KOPT-K1 (cell line): Measurements from ENCODE around the gene CCDC71L.
A peak's percentile ranks its signal among the peaks of the same experiment; 100 is the strongest.

Experiments used
- H3K27ac ChIP-seq: fragments of 200-600 bp; sonication (generic); 2 replicates; pipeline ENCODE4 v1.5.1; 2016; ENCODE audit warnings: antibody characterized with exemption, mild to moderate bottlenecking, low read depth, low read length; ENCODE audit not compliant: poor library complexity, severe bottlenecking
- H3K36me3 ChIP-seq: fragments of 200-600 bp; sonication (generic); 2 replicates; pipeline ENCODE4 v1.5.1; 2017; ENCODE audit warnings: antibody characterized with exemption, mild to moderate bottlenecking, low read length, moderate library complexity; ENCODE audit not compliant: insufficient read depth
- H3K9me3 ChIP-seq: fragments of 200-600 bp; sonication (generic); 2 replicates; pipeline ENCODE4 v1.5.1; 2017; ENCODE audit warnings: antibody characterized with exemption, low read length, mild to moderate bottlenecking; ENCODE audit not compliant: insufficient read depth, poor library complexity, severe bottlenecking

CCDC71L gene

DNA sequence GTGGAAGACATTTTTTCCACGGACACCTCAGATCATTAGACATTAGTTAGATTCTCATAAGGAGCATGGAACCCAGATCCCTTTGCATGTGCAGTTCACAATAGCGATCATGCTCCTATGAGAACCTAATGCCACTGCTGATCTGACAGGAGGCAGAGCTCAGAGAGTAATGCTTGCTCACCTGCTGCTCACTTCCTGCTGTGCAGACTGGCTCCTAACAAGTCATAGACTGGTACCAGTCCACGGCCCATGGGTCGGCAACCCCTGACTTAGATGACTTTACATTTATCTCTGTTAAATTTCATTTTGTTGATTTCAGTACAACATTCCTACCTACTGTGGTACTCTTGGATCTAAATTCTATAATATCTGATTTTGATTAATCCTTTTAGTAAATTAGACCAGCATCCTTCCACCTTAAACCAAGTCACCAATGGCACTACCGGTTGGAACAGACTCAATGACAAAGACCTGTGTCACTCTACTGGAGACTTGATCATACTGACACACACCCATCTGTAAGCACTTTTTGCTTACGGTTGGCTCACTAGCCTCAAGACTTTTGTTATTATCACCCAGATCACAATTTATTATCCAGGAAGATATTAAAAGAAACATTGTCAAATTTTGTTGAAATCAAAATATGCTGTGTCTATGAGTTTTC, 8.0 kb upstream of the CCDC71L start:
- Histone ChIP-seq H3K36me3 (no peaks in the 10 kb centered on the region), H3K9me3 (no peaks in the 10 kb centered on the region), H3K27ac (no peak overlapping the region)

DNA sequence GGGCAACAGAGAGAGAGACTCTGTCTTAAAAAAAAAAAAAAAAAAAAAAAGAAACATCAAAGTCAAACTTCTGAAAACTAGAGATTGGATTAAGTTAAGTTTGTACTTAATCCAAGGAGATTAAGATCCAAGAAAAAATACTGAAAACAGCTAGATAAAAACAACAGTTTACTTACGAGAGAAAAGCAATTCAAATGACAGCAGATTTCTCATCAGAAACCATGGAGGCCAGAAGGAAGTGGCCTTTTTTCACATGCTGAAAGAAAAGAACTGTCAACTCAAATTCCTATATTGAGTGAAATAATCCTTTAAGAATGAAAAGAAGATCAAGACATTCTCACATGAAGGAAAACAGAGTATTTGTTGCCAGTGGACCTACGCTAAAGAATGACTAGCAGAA, 5.4 kb upstream of the CCDC71L start:
- no peaks in the 10 kb centered on the region for H3K9me3 ChIP-seq
- no peaks in the 10 kb centered on the region for H3K36me3 ChIP-seq
- H3K27ac ChIP-seq: no peak overlapping the region

DNA sequence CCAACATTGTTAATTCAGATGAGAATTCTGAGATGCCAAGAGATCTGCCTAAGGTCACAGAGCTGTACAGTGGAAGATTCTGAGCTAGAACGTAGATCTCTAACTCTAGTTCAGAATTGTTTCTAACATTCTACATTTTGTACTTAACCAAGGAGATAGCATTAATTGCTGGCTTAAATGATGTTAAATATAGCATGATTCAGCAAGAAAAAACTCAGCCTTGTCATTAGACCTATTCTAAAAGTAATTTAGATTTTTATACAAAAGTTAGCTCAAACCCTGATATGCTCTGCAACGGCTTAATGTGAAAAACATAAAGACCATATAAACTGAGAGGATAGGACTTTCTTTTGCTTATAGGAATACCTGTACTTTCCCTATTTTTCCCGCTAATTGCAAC, 3.4 kb upstream of the CCDC71L start:
- Histone ChIP-seq H3K9me3 (no peaks in the 10 kb centered on the region), H3K36me3 (no peaks in the 10 kb centered on the region), H3K27ac (no peak overlapping the region)

DNA sequence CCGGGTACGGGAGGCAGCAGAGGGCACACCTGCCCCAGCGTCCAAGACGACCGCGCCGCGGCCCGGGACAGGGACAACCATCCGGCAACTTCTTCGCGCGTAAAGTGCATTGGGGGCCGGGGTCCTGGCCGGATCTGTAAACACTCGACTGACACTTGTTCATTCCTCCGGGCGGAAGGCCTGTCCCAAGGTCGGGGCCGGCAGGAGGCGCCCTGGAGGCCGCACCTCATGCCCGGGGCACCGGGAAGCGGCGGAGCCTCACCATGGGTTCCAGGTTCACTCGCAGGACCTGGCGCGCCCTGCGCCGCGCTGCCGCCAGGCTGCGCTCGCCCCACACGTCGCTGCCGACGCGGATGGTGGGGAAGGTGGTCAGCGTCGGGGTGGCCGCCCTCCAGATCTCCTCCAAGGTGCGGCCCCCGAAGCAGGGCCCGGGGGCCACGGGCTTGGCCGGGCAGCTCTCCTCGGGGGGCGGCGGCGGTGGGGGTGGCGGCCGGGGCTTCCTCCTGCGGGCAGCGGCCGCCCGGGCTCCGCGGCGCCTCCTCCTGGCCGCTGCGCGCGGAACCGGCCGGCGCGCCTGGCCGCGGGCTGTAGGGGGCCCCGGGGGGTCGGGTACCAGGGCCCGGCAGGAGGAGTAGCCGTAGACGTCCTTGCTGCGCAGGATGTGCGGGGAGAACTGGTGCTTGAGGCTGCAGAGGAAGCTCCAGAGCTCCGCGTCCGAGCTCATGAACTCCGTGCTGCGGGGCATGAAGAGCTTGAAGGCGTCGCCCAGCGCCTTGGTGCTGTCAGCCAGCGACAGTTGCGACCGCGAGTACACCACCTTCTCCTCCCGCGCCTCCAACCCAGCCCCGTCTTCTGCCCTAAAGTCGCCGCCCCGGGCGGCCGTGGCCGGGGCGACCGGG, 746 bp downstream of the CCDC71L start:
- Histone ChIP-seq H3K27ac (peak overlapping the region; percentile 77), H3K9me3 (no peaks in the 10 kb centered on the region), H3K36me3 (no peaks in the 10 kb centered on the region)

DNA sequence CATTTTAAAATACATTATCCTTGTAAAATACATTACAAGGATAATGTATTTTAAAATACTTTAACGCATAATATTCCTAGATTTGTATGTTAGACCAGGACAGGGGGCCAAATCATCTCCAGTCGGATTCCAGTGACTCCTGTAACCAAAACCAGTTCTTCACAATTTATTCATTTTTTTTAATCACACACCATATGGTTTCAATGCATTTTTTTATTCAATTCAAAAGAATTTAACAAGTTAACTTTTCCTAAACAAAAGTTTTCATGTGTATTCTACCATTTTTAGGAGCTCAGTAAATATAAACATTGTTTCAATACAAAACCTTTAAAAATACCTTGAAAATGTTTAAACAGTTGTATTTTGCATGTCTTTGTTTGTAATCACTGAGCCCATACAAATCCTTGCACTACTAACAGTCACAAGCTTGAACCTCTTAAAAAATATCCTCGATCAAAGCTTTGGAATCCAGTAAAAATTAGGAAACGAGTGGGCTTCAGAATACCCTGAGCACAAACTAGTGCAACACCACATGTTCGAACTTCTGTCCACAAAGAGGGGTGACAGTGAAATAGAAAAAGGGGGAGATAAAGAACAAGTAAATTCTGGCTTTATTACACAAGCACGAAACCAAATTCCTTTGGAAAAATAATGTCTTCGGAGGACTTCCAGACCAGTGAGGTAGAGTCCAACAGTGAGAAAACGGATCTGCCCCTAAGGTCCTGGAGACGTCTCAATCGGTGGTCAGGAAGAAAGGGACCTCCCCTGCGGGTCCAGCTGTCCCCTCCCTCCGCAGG, 1.6 kb downstream of the CCDC71L start:
- no peaks in the 10 kb centered on the region for H3K36me3 ChIP-seq
- no peaks in the 10 kb centered on the region for H3K9me3 ChIP-seq
- peak overlapping the region; percentile 77 for H3K27ac ChIP-seq

DNA sequence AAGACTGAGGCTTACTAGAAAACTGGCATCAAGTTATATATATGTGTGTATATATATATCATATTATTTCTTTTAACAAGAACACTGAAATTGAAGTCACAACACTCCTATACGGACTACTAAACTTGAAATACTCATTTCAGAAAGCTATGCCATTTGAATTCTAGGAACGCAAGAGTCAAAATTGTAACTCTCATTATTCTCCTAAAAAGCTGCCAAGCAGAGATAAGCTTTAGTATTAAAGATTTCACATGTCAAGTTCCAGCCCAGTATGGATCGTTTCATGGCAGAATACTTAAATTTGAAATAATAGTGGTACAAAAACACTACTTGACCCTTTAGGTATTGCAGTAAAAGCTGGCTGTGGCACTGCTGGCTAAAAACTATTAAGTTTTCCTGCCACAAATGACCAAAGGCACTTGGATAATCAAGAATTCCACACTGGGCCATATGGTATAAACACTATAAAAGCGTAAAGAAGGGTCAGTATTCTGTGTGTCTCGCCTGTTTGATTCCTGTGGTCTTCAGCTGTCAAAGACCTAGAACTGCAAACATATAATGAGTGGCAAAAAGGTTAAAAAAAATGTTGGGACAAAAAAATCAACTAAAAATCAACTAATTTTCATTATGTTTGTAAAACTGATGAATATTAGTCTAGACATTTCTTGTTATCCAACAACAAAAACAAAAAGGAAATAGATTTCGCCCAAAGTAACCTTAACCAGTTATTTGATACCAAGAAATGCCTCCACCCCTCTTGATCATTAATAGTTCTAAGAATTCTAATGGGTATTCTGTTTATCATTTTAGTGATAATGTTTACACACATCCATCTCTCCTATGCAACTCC, 2.4 kb downstream of the CCDC71L start:
- H3K27ac ChIP-seq: no peak overlapping the region
- H3K36me3 ChIP-seq: no peaks in the 10 kb centered on the region
- no peaks in the 10 kb centered on the region for H3K9me3 ChIP-seq

DNA sequence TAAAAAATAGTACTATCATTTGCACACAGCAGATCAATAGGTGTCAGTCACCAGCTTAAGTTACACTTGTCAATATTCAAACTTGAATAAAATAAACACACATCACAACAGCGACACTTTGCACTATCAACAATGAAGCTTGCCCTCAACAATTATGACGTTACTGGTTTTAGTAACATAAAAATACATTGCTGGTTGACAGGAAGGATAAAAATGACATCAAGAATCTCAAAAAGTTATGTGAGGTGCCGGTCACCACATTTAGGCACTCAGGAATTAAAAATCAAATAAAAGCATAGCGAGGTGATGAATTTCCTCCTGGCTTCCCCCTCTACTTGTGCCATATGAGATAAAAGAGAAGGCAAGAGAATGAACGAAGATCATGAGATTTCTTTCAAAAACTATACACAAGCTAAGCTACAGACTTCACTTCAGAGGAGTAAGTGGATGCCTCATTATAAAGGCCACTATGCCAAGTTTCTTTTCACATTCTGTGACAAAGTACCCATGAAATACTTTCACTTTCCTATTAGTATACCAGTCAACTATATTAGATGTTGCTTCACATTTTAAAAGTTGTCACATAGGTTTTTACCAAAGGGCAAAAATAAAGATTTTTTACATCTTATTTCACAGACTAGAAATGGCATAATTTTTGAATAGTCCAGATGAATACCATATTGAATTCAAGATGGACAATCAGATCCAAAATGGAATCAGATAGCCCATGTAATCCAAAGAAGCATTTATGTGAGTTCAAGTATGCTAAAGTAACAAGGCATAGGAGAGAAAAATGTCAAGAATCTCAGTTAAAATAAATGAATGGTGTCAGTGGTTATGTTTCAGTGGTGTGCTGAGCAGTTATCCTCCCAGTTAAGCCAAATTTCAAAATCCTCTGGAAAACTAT, 3.6 kb downstream of the CCDC71L start:
- H3K27ac ChIP-seq: no peak overlapping the region
- no peaks in the 10 kb centered on the region for H3K36me3 ChIP-seq
- H3K9me3 ChIP-seq: no peaks in the 10 kb centered on the region

DNA sequence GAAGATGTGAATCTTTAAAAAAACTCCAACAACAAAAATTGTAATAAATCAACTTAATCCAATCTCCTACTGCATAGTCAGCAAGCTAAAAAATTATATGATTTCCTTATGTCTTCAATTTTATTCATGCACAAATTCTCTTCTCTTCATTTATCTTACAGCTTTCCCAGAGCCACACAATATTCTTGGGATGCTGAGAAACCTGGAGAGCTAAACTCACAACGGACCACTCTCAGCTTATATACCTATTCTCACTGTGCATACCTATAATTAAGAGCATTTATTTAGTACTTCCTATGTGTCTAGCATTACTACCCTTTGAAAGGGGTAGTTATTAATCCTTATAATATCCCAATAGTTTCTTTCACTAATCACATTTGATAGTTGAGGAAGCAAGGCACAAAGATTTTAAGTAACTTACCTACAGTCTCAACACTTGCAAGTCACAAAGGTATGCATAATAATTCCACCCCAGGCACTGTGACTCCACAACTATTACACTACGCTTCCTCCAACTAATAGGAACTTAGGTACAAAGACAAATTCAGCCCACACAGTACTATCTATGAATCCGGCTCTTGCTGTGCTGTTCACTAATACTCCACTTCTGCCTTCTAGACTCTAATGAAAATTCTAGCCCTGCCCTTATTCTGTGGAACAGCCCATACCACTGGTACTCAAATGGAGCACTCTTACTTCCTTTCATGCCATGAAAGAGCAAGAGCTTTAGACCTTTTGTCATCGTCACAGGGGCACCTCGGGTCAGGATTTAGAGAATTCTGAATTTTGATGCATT, 5.1 kb downstream of the CCDC71L start:
- H3K9me3 ChIP-seq: no peaks in the 10 kb centered on the region
- H3K36me3 ChIP-seq: no peaks in the 10 kb centered on the region
- no peak overlapping the region for H3K27ac ChIP-seq

DNA sequence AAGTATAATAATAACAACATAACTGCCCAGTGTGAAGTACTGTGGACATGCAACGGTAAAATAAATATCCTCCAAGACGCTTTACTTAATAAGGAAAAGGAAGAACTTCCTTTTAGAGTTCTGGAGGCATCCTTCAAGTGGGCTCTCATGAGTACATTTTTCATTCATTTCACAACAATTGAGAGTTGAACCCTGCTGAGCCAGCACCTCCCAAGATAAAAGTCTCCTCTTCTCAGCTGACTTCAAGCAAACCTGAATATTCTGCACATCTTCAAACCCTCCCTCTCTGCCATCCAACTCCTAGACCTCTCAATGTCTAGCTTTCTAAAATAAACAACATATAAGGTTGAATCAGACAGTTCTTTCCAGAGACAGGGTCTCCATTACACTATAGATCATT, 7.5 kb downstream of the CCDC71L start:
- Histone ChIP-seq H3K9me3 (no peaks in the 10 kb centered on the region), H3K36me3 (no peaks in the 10 kb centered on the region), H3K27ac (no peak overlapping the region)

DNA sequence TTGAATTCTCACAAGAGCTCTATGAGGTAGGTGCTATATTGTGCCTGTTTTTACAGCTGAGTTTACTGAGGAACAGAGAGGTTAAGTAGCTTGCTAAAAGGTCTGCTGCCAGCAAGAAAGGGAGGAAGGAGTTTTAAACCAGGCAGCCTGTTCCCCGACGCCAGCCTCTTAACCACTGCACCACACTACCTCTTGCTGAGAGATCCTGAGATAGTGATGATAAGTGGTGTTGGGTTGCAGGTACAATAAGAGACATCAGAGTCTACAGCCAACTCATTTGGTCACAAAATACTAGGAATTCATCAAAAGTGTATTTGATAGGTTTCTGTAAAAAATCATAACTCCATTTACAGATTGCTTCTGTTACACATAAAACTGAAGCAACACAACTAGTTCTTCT, 8.0 kb downstream of the CCDC71L start:
- Histone ChIP-seq H3K27ac (no peak overlapping the region), H3K9me3 (no peaks in the 10 kb centered on the region), H3K36me3 (no peaks in the 10 kb centered on the region)

DNA sequence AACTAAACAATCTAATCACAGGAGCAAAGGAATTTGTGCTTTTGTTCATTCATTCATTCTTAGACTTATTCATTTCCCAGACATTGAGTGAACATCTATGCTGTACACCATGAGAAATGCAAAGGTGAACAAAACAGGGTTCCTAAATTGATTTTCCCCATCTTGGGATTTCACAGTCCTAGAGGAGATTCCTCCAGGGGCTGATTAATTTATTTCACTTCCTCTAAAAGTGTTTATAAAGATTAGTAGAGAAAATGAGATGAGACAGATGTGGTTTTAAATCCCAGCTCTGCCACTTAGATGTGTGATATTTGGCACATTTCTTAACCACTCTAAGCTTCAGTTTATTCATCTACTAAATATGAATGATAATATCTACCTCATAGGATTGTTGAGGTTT, 8.9 kb downstream of the CCDC71L start:
- no peaks in the 10 kb centered on the region for H3K36me3 ChIP-seq
- H3K9me3 ChIP-seq: no peaks in the 10 kb centered on the region
- H3K27ac ChIP-seq: no peak overlapping the region

DNA sequence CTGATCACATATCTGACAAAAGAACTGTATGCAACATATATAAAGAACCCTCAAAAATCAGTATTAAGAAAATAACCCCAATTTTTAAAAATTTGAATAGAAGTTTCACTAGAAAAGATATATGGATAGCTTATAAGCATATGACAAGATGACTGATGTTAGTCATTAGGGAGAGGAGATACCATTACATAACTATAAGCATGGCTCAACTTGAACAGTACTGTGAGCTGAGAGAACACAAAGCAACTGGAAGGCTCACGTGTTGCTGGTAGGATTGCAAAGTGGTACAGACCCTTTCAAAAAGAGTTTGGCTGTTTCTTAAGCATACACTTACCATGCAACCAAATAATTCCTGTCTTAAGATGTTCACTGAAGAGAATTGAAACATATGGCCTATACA, 14.7 kb downstream of the CCDC71L start:
- Histone ChIP-seq H3K9me3 (peaks cover 4% of the 10 kb centered on the region), H3K36me3 (no peaks in the 10 kb centered on the region), H3K27ac (no peak overlapping the region)

DNA sequence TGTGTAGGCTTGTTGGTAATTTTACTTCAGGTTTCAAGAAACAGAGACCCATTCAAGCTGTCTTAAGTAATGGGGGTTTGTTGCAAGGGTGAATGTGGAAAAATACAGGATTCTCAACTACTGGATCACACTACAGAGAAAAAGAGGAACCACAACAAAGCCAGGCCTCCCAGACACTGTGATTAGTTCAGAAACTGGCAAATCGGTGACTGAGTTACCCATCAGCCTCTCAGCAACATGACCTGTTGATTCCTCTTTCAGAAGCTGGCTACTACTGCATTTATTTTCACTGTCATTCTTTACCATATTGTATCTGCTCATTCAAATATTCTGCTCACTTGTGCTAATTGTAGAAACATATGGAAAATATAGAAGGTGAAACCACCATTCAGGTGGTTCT, 16.0 kb downstream of the CCDC71L start:
- Histone ChIP-seq H3K27ac (no peak overlapping the region), H3K9me3 (peaks cover 4% of the 10 kb centered on the region), H3K36me3 (no peaks in the 10 kb centered on the region)
